Neural cell (in vitro differentiated cells): ENCODE results near the gene PGA4. TPM values are rescaled to one million over a fixed set of nuclear protein-coding genes. Genes with fewer than 3 reads are reported as not detected.

Experiments
- H2AFZ ChIP-seq: fragments of 200-600, 300-800 bp; sonication (generic), shearing (Covaris generic); 2 replicates; pipeline ENCODE4 v1.6.0; 2014; ENCODE audit warnings: low read depth, mild to moderate bottlenecking, antibody characterized with exemption, low read length, moderate library complexity
- H3F3A ChIP-seq: fragments of 200-600 bp; shearing (Covaris generic); 2 replicates; pipeline ENCODE4 v1.6.1; 2016; ENCODE audit warnings: mild to moderate bottlenecking, moderate library complexity, mixed read lengths, antibody characterized with exemption, low read length; ENCODE audit not compliant: insufficient read depth, poor library complexity, severe bottlenecking
- H3K27ac ChIP-seq: fragments of 200-600, 300-800 bp; sonication (generic), shearing (Covaris generic); 2 replicates; pipeline ENCODE4 v1.5.1; 2014; ENCODE audit warnings: mild to moderate bottlenecking, low read length, moderate library complexity
- H3K27me3 ChIP-seq: fragments of 300-800, 200-600 bp; sonication (generic), shearing (Covaris generic); 2 replicates; pipeline ENCODE4 v1.6.0; 2014; ENCODE audit warnings: mild to moderate bottlenecking, low read depth, low read length, moderate library complexity; ENCODE audit not compliant: insufficient read depth
- H3K36me3 ChIP-seq: fragments of 300-800, 200-600 bp; sonication (generic), shearing (Covaris generic); 2 replicates; pipeline ENCODE4 v1.5.1; 2014; ENCODE audit warnings: mild to moderate bottlenecking, antibody characterized with exemption, low read length, moderate library complexity; ENCODE audit not compliant: insufficient read depth
- H3K4me2 ChIP-seq: fragments of 300-800, 200-600 bp; sonication (generic), shearing (Covaris generic); 2 replicates; pipeline ENCODE4 v1.6.0; 2014; ENCODE audit warnings: mild to moderate bottlenecking, low read length
- H3K4me3 ChIP-seq: fragments of 300-800, 200-600 bp; sonication (generic), shearing (Covaris generic); 2 replicates; pipeline ENCODE4 v1.5.1; 2014; ENCODE audit warnings: mild to moderate bottlenecking, low read length, moderate library complexity
- H3K79me2 ChIP-seq: fragments of 200-600 bp; shearing (Covaris generic); replicated peaks from 2 replicates; pipeline ENCODE4 v1.6.0; 2014; ENCODE audit warnings: mild to moderate bottlenecking, low read length, moderate library complexity; ENCODE audit not compliant: insufficient read depth
- H3K9ac ChIP-seq: fragments of 300-800, 200-600 bp; sonication (generic), shearing (Covaris generic); 2 replicates; pipeline ENCODE4 v1.6.1; 2016; ENCODE audit warnings: mild to moderate bottlenecking, low read length, mixed read lengths
- H3K9me2 ChIP-seq: fragments of 200-600 bp; shearing (Covaris generic); 2 replicates; pipeline ENCODE4 v1.6.1; 2016; ENCODE audit warnings: mild to moderate bottlenecking, low read length, mixed read lengths; ENCODE audit not compliant: insufficient read depth
- H3K9me3 ChIP-seq: fragments of 200-600, 300-800 bp; sonication (generic), shearing (Covaris generic); 2 replicates; pipeline ENCODE4 v1.6.1; 2016; ENCODE audit warnings: mild to moderate bottlenecking, mixed run types, low read length, moderate library complexity, mixed read lengths
- H4K20me1 ChIP-seq: fragments of 200-600 bp; shearing (Covaris generic); 2 replicates; pipeline ENCODE4 v1.6.1; 2016; ENCODE audit warnings: mild to moderate bottlenecking, mixed run types; ENCODE audit not compliant: insufficient read depth
- CTCF ChIP-seq: fragments of 450-650 bp; IDR thresholded peaks from 2 replicates; pipeline ENCODE4 v1.5.1; 2014; ENCODE audit warnings: antibody characterized with exemption, mild to moderate bottlenecking, moderate library complexity; ENCODE audit not compliant: poor library complexity, severe bottlenecking
- EP300 ChIP-seq: fragments of 450-650 bp; conservative IDR thresholded peaks from 2 replicates; pipeline ENCODE4 v1.6.1; 2014; ENCODE audit warnings: antibody characterized with exemption, mild to moderate bottlenecking, moderate library complexity; ENCODE audit not compliant: poor library complexity, severe bottlenecking
- EZH2 ChIP-seq: fragments of 200-600, 300-800 bp; shearing (Covaris generic), sonication (generic); IDR thresholded peaks from 2 replicates; pipeline ENCODE4 v1.6.1; 2014; ENCODE audit warnings: antibody characterized with exemption, low read length, borderline replicate concordance, mild to moderate bottlenecking; ENCODE audit not compliant: insufficient read depth, poor library complexity, severe bottlenecking
- MXI1 ChIP-seq: fragments of 450-650 bp; conservative IDR thresholded peaks from 2 replicates; pipeline ENCODE4 v1.6.1; 2014; ENCODE audit warnings: antibody characterized with exemption, mild to moderate bottlenecking; ENCODE audit not compliant: poor library complexity, severe bottlenecking
- POLR2AphosphoS5 ChIP-seq: IDR thresholded peaks from 2 replicates; pipeline ENCODE4 v1.6.1; 2012
- RAD21 ChIP-seq: fragments of 450-650 bp; conservative IDR thresholded peaks from 2 replicates; pipeline ENCODE4 v1.6.1; 2014; ENCODE audit warnings: antibody characterized with exemption, mild to moderate bottlenecking, moderate library complexity
- REST ChIP-seq: IDR thresholded peaks from 2 replicates; pipeline ENCODE4 v1.6.1; 2012; ENCODE audit warnings: borderline replicate concordance
- SMC3 ChIP-seq: fragments of 450-650 bp; conservative IDR thresholded peaks from 2 replicates; pipeline ENCODE4 v1.6.1; 2014; ENCODE audit warnings: antibody characterized with exemption, mild to moderate bottlenecking, moderate library complexity; ENCODE audit not compliant: poor library complexity
- TAF1 ChIP-seq: IDR thresholded peaks from 2 replicates; pipeline ENCODE4 v1.6.1; 2012; ENCODE audit warnings: low read depth
- polyA plus RNA-seq: library from polyadenylated mRNA; depleted of rRNA; stranded (reverse); fragments of >200 nt; gene quantifications from 2 replicates; pipeline ENCODE4 v1.2.3, GENCODE V29; 2014

Gene PGA4
- polyA plus RNA-seq, 1 donor from 2014 or later, result not detected

DNA sequence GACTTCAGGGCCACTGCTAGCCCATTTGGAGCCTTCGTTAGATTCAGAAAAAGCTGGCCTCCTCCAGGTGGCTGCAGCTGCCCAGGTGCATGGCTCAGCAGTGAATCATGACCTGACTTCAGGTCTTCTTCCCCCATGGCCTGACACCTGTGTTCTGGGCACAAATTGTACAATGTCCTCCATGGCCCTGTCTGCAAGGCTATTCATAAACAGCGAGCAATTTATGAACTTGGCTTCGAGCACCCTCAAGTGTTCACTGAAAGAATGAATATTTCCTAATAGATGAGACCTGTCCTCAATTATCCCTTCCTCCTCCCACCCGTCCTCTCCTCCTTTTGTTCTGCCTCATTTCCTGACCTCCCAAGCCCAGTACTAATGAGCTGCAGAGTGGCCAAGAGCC lies 48.7 kb upstream of the PGA4 start:
- no peak overlapping the region for H2AFZ ChIP-seq
- no peak overlapping the region for H3K4me2 ChIP-seq
- no peak overlapping the region for H3K27ac ChIP-seq
- H3K9me3 ChIP-seq, result no peaks in the 10 kb centered on the region
- H3K27me3 ChIP-seq, result no peaks in the 10 kb centered on the region
- no peaks in the 10 kb centered on the region for H4K20me1 ChIP-seq
- no peak overlapping the region for H3K9ac ChIP-seq
- H3K79me2 ChIP-seq, result no peaks in the 10 kb centered on the region
- TF ChIP-seq EZH2 (no peak), POLR2AphosphoS5 (no peak), RAD21 (no peak), CTCF (no peak), MXI1 (no peak), REST (no peak), TAF1 (no peak), SMC3 (no peak), EP300 (no peak)
- H3K36me3 ChIP-seq, result no peaks in the 10 kb centered on the region
- no peaks in the 10 kb centered on the region for H3F3A ChIP-seq
- no peak overlapping the region for H3K4me3 ChIP-seq
- H3K9me2 ChIP-seq, result no peaks in the 10 kb centered on the region

- TF ChIP-seq EZH2 (no peak), RAD21 (no peak), EP300 (no peak), CTCF (no peak), SMC3 (no peak), MXI1 (no peak), TAF1 (no peak), REST (no peak), POLR2AphosphoS5 (no peak)
- Histone ChIP-seq H3K79me2 (no peaks in the 10 kb centered on the region), H3K27ac (no peak overlapping the region)
These were observed 47.9 kb upstream of the PGA4 start for GRCh38 chr11:61174273-61174672.

More at GRCh38 chr11:61174273-61174672, 47.9 kb upstream of the PGA4 start:
- no peak overlapping the region for H3K4me3 ChIP-seq
- no peak overlapping the region for H2AFZ ChIP-seq
- no peak overlapping the region for H3K4me2 ChIP-seq
- H4K20me1 ChIP-seq, result no peaks in the 10 kb centered on the region
- H3K27me3 ChIP-seq, result no peaks in the 10 kb centered on the region
- no peaks in the 10 kb centered on the region for H3K9me2 ChIP-seq
- H3K9me3 ChIP-seq, result no peaks in the 10 kb centered on the region
- no peaks in the 10 kb centered on the region for H3K36me3 ChIP-seq
- H3F3A ChIP-seq, result no peaks in the 10 kb centered on the region
- H3K9ac ChIP-seq, result no peak overlapping the region
